HL-60 (cell line): ENCODE measurements around the gene SCYGR4.

Source experiments
- POLR2AphosphoS5 ChIP-seq: IDR thresholded peaks from 2 replicates; pipeline ENCODE4 v1.6.1; 2012; ENCODE audit warnings: low read depth
- TF ChIP-seq, protein P1 (sequence below): IDR thresholded peaks from one replicate; pipeline ENCODE4 v1.5.1; 2011; ENCODE audit warnings: low read length, control low read depth, inconsistent platforms; ENCODE audit not compliant: insufficient read depth

DNA sequence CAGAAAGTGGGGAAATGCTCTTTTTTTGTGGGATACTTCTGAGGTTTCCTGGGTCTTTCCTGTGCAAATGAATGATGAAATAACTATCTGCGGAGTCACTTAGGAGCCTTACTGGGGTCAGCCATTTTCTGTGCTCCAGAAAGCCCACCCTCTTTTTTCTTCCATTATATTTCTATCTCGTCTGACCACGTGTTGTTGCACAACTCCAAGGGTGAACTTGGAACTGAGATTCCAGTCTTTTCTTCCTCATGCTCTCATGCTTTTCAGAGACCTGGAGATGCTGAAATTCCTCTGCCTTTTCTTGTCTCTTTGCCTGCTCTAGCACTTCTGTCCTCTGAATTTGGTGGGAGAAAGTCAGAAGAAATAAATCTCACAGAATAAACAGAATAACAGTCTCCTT is 44.5 kb downstream of the SCYGR4 start:
- TF ChIP-seq, protein P1, sequence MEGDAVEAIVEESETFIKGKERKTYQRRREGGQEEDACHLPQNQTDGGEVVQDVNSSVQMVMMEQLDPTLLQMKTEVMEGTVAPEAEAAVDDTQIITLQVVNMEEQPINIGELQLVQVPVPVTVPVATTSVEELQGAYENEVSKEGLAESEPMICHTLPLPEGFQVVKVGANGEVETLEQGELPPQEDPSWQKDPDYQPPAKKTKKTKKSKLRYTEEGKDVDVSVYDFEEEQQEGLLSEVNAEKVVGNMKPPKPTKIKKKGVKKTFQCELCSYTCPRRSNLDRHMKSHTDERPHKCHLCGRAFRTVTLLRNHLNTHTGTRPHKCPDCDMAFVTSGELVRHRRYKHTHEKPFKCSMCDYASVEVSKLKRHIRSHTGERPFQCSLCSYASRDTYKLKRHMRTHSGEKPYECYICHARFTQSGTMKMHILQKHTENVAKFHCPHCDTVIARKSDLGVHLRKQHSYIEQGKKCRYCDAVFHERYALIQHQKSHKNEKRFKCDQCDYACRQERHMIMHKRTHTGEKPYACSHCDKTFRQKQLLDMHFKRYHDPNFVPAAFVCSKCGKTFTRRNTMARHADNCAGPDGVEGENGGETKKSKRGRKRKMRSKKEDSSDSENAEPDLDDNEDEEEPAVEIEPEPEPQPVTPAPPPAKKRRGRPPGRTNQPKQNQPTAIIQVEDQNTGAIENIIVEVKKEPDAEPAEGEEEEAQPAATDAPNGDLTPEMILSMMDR: no peak
- no peak for TF ChIP-seq POLR2AphosphoS5
